Pancreas (tissue), 10 donors: ENCODE measurements around the gene UNC50. TPM values are rescaled to one million over a fixed set of nuclear protein-coding genes. Genes with fewer than 3 reads are reported as not detected.
"Not testable (repeated sequence)": the region's sequence is repeated elsewhere in the genome, so short reads cannot be mapped to it uniquely, and the experiment has no call there.

Experiments
- ATAC-seq, 4 donors: fragments of 200-7000 bp; cut with Tn5 transposase; one replicate each; pipeline versions ENCODE4 v1.8.0 to v1.9.1; 2020; ENCODE audit warnings: mild to moderate bottlenecking in 4 of 4, moderate library complexity in 4 of 4
- DNase-seq, 6 donors: peaks; one replicate each; pipeline ENCODE4 v3.0.0-alpha.2; 2020
- FAIRE-seq: peaks from 2 replicates; lab custom pipeline; 2012; peaks lifted over from hg19 to GRCh38; lab: Jason Lieb, UNC
- H3K27ac ChIP-seq, 4 donors: fragments of 200-600 bp; sonication (generic); 1 replicate in 3 of 4; 2 replicates in 1 of 4; pipeline versions ENCODE4 v1.5.0 to v1.8.0; 2020
- H3K27me3 ChIP-seq, 4 donors: fragments of 200-600 bp; one replicate each; pipeline ENCODE4 v1.8.0; 2021
- H3K36me3 ChIP-seq, 3 donors: fragments of 200-600 bp; sonication (generic) in 1 of 3; one replicate each; pipeline versions ENCODE4 v1.5.0 to v1.8.0; 2020 to 2021
- H3K4me1 ChIP-seq, 3 donors: fragments of 200-600 bp; one replicate each; pipeline ENCODE4 v1.8.0; 2021
- H3K4me3 ChIP-seq, 4 donors: fragments of 200-600 bp; sonication (generic) in 2 of 4; one replicate each; pipeline versions ENCODE4 v1.5.0 to v1.8.0; 2020 to 2021
- H3K9me3 ChIP-seq, 4 donors: fragments of 200-600 bp; one replicate each; pipeline ENCODE4 v1.8.0; 2021
- CTCF ChIP-seq, 4 donors: fragments of 200-600 bp; sonication (generic) in 3 of 4; IDR thresholded peaks; one replicate each; pipeline versions ENCODE4 v1.5.0 to v1.8.0; 2021; ENCODE audit warnings: antibody characterized with exemption in 4 of 4
- WGBS, 2 donors: extraction: QIAGEN DNeasy Blood & Tissue Kit; methylation state at CpG; one replicate each; pipeline ENCODE4 v1.1.7; 2013; 5-methylcytosine and 5-hydroxymethylcytosine counted together
- intact Hi-C, 3 donors: fragments of 100-400 bp; cut with DNase I; formaldehyde crosslinking; loops; one replicate each; pipeline versions ENCODE4 v1.11.1 to v1.14.2; 2022
- polyA plus RNA-seq, 2 donors: library from polyadenylated mRNA; stranded (reverse); fragments of 200-250 nt; gene quantifications; one replicate each; pipeline ENCODE4 v1.2.3, GENCODE V29; 2013
- total RNA-seq, 6 donors: library from RNA; stranded (reverse); fragmentation: NEBNext Ultra II Directional in 4 of 6; extraction: Animal tissue kit (Norgen Biotek cat#: 25700) in 4 of 6; gene quantifications; one replicate each; pipeline versions ENCODE4 v1.2.1 to v1.2.4, GENCODE V29; 2021 to 2023
- donor health status: healthy with polysubstance abuse.
- donor health status: DM: no; HTN: no; CAD: no; lungs with moderate emphysema.
- donor health status: DM: no; HTN: no; CAD: no.
- donor health status: control.
- donor health status: control.
- donor health status: Bipolar disorder and iron deficiency.
- donor health status: DM: yes; HTN: yes; CAD: no.
- donor health status: DM: no; HTN: no; CAD: no.
- donor health status: DM: no; HTN: no; CAD: no.
- donor health status: DM: yes; HTN: yes; CAD: no.

Gene UNC50
- total and polyA plus RNA-seq, 8 donors: 11.9 to 38.1 (median 17.6) TPM

- H3K4me1 ChIP-seq: no peaks in the 10 kb centered on the region
- WGBS, 2 donors: 96 to 97% methylated on average over 4 of the region's 4 CpGs
- no peaks in the 10 kb centered on the region for H3K36me3 ChIP-seq
- no peak for FAIRE-seq
- intact Hi-C loops: no loop called here
- no peak for DNase-seq
- H3K27me3 ChIP-seq: no peaks in the 10 kb centered on the region
- ATAC-seq: no peak
- TF ChIP-seq CTCF (IDR thresholded peaks at IDR 0.05): no peak
- H3K9me3 ChIP-seq: no peaks in the 10 kb centered on the region
- H3K4me3 ChIP-seq: no peak overlapping the region
- H3K27ac ChIP-seq: no peak overlapping the region
Measured at GRCh38 chr2:98589489-98589888, 18.9 kb upstream of the UNC50 start.

- Histone ChIP-seq H3K36me3 (no peaks in the 10 kb centered on the region), H3K9me3 (no peaks in the 10 kb centered on the region), H3K4me1 (no peaks in the 10 kb centered on the region), H3K27ac (no peak overlapping the region), H3K27me3 (no peaks in the 10 kb centered on the region), H3K4me3 (no peak overlapping the region)
- intact Hi-C loops: no loop called here
- no peak for DNase-seq
- WGBS, 2 donors: 92 to 96% methylated on average over 8 of the region's 8 CpGs
- peak in 1 of 4 donors; percentile 14 for ATAC-seq
- FAIRE-seq: no peak
- no peak for TF ChIP-seq CTCF (IDR thresholded peaks at IDR 0.05)
Measured at GRCh38 chr2:98592565-98592964, 15.8 kb upstream of the UNC50 start.

GRCh38 chr2:98594665-98595064 lies 13.7 kb upstream of the UNC50 start:
- ATAC-seq, H3K27ac ChIP-seq, H3K4me3 ChIP-seq, intact Hi-C loops, FAIRE-seq, H3K27me3 ChIP-seq, H3K4me1 ChIP-seq, H3K36me3 ChIP-seq, H3K9me3 ChIP-seq, DNase-seq: not testable (repeated sequence)
- WGBS, 2 donors: 93 to 96% methylated on average over 2 of the region's 4 CpGs

GRCh38 chr2:98598781-98599428 lies 9.5 kb upstream of the UNC50 start:
- 90 to 92% methylated on average over 1 of the region's 1 CpG for WGBS, 2 donors

GRCh38 chr2:98601532-98602132 lies 6.8 kb upstream of the UNC50 start:
- ATAC-seq (peak; percentile 51 to 87 (median 82)), DNase-seq (no peak), FAIRE-seq (no peak)
- Histone ChIP-seq H3K27ac (no peak overlapping the region), H3K4me3 (no peak overlapping the region), H3K9me3 (no peaks in the 10 kb centered on the region), H3K36me3 (peaks cover 3 to 40% (median 12%) of the 10 kb centered on the region in 3 donors), H3K4me1 (peaks cover 4 to 6% (median 4%) of the 10 kb centered on the region in 3 donors), H3K27me3 (no peaks in the 10 kb centered on the region)
- peak in 1 of 4 donors; percentile 23 for TF ChIP-seq CTCF (IDR thresholded peaks at IDR 0.05)
- WGBS, 2 donors: 66 to 69% methylated on average over 3 of the region's 3 CpGs
- intact Hi-C loops: no loop called here

More at GRCh38 chr2:98598781-98599428, 9.5 kb upstream of the UNC50 start:
- Histone ChIP-seq H3K9me3 (no peaks in the 10 kb centered on the region), H3K4me3 (no peak overlapping the region), H3K27me3 (no peaks in the 10 kb centered on the region), H3K4me1 (no peaks in the 10 kb centered on the region), H3K27ac (no peak overlapping the region), H3K36me3 (peaks cover 3 to 38% (median 12%) of the 10 kb centered on the region in 3 donors)
- FAIRE-seq (no peak), ATAC-seq (peak in 3 of 4 donors; percentile 11 to 48 (median 43)), DNase-seq (no peak)
- no peak for TF ChIP-seq CTCF (IDR thresholded peaks at IDR 0.05)
- intact Hi-C loops: no loop called here
